Measurements from ENCODE around the gene B4GALNT3.
"Not testable (repeated sequence)": the region's sequence is repeated elsewhere in the genome, so short reads cannot be mapped to it uniquely, and the experiment has no call there.

B4GALNT3 gene

DNA sequence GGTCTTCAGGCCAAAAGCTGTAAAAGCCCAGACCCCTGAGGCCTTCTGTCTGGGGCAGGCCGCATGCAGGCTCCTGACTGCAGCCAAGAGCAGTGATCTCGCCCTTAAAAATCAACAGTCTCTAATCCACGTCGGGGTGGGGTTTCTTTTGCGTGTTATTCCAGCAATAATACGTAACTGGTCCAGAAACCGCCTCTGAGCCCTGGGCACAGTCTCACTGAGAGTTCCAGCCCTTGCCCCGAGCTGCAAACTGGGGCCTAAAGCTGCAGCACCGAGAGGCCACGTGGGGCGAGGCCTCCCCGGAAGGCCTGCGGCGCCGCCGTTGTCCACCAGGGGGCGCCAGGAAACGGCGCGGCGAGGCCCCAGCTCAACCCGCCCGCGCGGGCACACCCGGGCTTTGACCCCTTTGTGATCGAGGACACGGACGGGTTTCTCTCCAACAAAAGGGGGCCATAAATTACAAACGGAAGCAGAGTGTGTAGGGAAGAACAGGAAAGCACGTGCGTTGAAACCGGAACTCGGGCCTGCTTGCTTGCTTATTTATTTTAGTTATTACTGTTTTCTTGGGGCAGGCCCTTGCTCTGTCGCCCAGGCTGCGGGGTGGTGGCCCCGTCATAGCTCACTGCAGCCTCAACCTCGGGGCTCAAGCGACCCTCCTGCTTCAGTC is 116.3 kb downstream of the B4GALNT3 start:
- DNase-seq (ENCODE audit: low read depth): peak; percentile 65

DNA sequence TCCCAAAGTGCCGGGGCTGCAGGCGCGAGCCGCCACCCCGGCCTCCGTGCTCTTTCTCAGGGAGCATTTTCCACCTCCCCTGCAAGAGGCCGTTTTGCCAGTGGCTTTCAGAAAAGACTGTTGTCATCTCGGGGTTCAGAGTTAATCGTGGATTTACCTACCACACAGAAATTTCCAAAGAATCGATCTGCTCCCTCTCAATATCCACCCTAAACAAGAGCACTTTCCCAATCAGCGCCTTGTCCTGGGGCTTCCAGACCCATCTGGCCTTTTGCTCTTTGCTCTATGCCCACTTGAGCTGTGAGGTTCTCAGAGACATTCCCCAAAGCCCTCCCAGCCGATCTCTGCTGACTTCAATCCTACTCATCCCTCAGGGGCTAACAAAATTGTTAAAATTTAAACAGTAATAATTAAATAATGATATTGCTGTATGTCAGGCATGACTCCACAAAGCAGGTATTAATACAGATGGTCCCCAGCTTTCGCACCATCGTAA is 116.9 kb downstream of the B4GALNT3 start:
- DNase-seq (ENCODE audit: low read depth): no peak

DNA sequence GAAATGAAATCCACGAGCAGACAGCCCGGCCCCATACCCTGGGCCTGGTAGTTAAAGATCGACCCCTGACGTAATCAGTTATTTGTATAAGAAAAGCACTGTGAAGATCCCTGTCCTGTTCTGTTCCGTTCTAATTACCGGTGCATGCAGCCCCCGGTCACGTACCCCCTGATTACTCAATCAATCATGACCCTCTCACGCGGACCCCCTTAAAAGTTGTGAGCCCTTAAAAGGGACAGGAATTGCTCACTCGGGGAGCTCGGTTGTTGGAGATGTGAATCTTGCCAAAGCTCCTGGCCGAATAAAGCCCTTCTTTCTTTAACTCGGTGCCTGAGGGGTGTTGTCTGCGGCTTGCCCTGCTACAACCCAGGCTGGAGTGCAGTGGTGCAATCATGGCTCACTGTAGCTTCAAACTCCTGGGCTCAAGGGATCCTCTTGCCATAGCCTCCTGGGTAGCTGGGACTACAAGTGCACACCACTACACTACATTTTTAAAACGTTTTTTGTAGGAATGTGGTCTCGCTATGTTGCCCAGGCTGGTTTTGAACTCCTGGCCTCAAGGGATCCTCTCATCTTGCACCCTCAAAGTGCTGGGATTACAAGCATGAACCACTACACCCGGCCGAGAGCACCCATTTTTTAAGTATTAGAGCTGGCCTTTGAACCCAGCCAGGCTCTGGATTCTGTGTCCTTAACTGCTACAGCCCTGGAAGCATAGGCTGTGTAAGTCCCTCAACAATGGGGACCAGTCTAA is 118.4 kb downstream of the B4GALNT3 start:
- DNase-seq (ENCODE audit: low read depth): not testable (repeated sequence)

DNA sequence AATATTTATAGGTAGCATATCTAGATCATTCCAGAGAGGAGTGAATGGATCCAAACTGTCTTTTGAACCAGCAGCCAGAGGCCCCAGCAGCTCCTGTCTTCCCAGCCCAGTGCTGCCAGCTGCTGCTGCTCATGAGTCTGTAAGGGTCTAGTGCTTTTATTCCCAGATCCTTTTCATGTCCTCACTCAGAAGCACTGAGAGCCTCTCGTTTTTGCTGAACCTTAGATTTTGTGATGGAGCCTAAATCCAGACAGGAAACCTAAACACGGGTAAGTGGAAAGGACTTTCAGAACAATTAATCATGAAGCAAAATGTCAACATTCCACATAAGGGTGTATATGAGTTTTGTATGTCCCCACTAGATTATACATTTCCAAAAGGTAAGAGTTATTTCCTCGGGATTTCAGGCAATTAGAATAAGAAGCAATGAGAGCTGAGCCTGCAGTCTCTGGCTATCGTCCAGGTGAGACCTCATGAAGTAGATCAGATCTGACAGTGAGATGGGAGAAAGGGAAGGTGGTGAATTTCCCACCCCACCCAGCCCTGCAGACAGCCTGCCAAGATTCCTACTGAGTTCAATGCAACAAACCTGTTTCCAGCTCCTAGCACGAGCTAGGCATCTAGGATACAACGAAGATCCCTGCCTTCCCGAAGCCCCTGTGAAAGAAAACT is 119.1 kb downstream of the B4GALNT3 start:
- DNase-seq (ENCODE audit: low read depth): no peak

DNA sequence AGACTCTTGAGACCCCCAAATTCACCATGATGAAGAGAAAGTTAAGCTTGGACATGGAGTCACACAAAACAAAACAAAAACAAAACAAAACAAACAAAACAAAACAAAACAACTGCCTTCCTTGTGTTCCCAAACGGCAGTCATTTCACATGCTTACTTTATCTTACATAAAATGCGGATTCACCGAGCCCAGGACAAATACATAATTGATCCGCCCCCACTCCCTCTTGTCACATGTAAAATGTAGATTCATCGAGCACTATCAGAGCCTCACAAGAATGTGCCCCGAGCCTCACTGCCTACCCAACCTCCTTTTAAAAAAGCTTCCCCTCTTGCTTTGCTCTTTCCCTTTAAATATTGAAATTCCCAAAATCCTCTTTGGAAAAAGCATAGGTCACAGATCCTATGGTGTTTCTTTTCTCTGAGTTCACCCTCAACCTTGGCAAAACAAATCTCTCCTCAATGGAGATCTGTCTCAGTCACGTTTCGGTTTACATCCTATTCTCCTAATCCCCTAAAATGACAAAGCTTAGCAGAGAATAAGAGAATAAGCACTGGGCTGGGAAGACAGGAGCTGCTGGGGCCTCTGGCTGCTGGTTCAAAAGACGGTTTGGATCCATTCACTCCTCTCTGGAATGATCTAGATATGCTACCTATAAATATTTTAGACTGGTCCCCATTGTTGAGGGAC is 119.8 kb downstream of the B4GALNT3 start:
- DNase-seq (ENCODE audit: low read depth): no peak

DNA sequence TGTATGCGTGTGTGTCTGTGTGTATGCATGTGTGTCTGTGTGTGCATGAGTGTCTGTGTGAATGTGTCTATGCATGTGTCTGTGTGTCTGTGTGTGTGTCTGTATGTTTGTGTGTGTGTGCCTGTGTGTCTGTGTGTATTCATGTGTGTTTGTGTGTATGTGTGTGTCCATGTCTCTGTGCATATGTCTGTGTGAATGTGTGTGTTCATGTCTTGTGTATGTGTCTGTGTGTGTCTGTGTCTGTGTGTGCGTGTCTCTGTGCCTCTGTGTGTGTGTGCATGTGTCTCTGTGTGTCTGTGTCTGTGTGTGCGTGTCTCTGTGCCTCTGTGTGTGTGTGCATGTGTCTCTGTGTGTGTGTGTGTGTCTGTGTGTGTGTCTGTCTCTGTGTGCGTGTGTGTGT is 121.1 kb downstream of the B4GALNT3 start:
- DNase-seq (ENCODE audit: low read depth): no peak

DNA sequence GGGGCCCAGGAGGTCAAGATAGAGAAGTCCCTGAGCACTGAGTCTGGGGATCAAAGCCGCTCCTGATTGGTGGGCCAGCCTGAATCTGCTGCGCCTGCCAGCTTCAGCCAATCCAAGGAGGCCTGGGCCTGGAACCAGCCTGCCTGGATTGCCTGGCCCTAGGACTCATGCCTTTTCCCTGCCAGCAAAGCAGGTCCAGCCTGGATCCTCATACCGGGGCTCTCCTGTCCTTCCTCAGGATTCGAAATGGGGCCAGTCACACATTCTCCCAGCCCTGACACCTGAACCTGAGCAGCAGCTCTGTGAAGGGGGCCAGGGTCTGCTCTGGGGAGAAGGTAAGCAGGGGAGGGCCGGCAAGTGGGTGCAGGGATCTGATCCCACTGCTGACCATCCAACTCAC is 121.6 kb downstream of the B4GALNT3 start:
- DNase-seq (ENCODE audit: low read depth): no peak

DNA sequence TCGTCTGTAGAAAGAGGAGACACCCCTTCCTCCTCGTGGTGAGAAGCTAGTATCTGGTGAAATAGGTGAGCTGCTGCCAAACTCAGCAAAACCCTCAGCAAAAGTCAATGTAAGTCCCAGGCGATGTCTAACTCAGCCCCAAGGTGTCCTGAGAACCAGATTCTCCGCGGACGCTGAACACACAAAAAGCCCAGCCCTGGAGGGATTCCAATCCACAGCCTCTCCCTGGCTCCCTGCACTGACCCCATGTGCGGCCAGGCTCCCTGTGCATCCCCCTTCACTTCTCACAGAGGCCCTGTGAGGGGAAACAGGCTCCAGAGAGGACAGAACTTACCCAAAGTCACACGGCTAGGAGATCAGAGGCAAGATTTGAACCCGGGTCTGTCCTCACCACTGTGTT is 122.0 kb downstream of the B4GALNT3 start:
- DNase-seq (ENCODE audit: low read depth): no peak

DNA sequence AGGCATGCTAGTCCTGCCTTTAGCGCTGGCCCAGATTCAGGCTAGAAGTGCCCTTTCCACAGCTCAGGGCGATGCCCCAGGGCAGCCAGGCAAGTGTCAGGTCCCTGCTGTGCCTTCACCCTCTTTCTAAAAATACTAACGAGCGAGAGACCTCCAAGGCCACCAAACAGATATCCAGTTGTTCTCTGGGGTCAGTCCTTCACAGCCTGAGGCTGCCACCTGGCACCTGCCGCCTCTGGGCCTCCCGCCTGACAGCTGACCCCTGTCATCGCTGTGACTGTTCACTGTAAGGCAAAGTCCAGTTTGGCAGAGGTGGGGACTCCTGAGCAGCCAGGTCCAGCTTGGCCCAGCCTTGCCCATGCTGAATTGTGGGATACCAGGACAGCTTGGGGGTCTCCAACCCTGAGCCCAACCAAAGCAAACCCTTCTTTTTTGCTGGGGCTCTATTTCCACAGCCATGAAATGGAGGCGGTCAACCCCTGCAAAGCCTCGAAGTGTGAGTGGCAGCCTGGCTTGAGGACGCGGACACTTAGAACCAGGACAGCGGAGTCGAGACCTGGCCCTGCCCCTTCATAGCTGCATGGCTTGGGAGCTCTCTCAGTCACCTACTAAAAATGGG is 123.6 kb downstream of the B4GALNT3 start:
- no peak for DNase-seq (ENCODE audit: low read depth)

DNA sequence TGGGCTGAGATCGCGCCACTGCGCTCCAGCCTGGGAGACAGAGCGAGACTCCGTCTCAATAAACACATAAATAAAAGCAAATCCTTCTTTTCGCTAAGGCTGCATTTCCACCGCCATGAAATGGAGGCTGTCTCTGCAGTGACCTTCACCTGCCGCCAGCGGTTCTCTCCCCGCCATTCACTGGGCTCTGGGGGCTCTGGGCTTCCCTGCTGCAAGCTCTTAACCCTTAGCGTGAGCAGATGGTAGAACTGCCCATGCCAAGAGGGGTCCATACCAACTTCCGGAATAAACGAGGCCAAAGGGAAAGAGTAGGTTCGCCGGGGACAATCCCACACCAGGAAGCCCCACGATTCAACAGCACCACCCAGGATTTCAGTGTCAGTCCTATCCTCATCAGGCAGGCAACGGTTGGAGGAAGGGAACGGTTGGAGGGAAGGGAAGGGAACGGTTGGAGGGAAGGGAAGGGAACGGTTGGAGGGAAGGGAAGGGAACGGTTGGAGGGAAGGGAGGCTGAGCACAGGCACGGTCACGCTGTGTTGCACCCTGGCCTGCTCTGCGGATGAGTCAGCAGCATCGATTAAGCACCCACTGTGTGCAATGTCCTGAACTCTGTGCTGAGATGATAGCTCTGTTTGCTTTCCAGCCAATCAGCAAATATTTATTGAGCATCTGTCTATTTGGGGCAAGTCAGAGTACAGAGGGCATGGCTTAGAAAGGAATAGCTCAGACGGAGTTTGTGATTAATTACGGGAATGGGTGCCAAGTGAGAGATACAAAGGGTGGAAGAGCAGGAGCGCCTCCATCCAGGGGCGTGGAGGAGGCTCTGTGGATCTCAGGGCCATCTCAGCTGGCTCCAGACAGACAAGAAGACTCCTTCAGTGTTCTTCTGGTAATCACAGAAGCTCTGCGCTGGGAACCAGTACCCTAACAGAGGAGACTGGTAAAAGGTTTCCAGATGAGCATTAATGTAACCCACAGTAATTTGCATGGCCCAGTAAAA is 125.6 kb downstream of the B4GALNT3 start:
- no peak for DNase-seq (ENCODE audit: low read depth)

DNA sequence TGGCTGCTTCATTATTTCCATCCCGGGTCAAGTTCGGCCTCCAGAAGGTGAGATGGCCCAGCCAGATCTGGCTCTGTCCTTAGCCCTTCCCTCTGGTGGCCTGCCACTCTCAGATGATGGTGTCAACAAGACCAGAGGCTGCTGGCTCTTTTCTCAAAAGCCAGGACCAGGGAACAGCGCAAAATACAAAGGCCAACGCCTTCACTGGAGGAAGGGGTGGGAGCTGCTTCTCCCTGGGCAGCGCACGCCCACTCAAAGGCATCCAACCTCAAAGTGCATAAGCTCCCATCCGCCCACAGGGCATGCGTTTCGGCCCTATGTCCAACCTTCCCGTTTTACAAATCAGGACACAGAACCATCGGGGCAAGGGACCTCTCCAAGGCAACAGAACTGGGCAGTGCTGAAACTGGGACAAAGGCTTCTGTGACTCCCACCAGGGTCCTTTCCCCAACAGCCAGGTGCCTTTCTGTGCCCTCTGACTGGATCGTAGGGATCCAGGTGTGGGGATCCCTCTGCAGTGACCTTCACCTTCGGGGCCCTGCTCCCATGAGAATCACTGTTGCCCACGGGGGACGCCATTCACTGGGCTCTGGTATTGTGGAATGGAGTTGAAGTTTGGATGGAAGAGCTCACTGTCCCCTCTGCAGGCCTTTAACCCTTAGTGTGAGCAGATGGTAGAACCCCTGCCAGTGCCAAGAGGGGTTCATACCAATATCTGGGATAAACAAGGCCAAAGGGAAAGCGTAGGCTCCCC is 126.8 kb downstream of the B4GALNT3 start:
- no peak for DNase-seq (ENCODE audit: low read depth)

DNA sequence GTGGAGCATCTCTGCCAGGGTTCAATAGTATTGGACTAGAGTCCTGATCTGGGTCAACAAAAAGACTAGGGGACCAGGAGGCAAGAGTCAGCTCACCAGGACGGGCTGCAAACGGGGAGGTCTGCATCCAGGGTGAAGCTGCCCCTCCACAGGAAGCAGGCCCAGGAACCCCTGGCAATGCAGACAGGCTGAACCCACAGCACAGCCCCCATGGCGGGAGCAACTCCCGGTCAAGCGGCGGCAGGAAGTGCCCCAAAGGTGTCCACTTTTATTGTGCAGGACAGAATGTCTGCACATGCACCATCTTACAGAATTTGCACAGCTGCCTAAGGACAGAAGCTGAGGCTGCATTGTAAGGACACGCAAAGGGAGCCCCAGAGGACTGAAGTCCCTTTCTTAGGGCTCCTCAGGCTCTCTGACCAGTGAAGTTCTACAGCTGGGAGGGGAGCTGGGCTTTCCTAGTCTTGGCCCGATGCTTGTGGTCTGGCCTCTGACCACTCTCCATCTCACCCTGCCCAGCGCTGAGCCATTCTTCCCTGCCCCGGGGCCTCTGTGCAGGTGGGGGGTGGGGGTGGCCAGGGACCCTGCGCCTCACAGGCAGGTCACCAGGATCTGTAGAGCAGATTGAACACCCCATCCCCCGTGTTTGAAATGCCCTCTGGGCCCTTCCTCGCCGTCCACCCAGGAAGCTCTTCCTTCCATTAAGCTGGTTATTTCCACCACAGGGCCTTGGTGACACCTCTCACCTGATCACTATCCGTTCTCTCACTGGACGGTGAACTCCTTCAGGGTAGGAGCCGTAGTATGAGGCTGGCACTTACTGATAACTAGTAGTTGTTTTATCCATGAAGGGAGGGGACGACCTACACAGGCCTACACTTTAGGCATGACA is 127.6 kb downstream of the B4GALNT3 start:
- no peak for DNase-seq (ENCODE audit: low read depth)

DNA sequence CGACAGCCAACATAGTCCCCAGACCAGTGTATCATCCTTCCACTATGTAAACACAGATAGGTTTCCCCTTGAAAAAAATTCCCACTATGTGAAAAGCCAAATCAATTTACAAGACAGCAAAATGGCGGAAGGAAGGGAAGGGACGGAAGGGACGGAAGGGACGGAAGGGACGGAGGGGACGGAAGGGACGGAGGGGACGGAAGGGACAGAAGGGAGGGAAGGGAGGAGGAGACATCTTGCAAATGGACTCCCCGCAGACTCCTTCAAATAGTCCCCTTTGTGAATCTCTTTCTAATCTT is 128.2 kb downstream of the B4GALNT3 start:
- no peak for DNase-seq (ENCODE audit: low read depth)

DNA sequence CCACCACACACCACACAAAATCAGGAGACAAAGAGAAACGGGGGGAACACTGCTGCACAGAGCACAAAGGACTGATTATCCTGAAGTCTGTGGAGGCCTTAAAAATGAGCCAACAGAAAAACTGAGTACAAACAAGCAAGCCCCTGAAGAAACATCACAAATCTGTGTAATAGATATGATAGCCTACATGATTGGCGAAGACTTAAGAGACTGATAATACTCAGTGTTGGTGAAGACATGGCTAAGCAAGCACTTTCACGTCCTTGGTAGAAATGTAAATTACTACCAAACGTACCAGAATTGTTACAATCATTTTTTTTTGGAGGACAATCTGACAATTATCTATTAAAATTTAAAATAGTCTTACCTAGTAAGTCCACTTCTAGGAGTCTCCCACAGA is 128.9 kb downstream of the B4GALNT3 start:
- DNase-seq (ENCODE audit: low read depth): no peak

DNA sequence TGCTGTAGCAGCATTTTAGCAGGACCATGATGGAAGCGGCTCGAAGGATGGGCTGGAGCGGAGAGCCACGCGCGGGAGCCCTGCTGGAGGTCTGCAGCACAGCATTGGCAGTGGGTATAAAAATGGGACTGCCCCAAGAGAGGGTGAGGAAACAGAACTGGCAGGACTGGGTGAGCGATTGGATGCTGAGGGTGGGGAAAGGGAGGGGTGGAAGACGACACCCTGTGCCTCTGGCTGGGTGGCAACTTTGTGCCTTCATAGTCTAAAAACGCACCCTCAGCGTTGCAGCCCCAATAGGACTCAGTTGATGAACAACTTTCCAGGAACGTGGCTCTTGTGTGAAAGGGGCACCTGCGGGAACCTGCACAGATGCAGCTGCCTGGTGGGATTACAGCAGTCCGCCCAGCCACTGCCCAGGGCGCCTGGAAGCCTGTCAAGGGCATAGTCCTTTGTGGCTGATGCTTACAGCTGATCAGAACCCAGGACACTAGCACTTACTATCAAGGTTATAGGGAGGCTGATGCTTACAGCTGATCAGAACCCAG is 130.5 kb downstream of the B4GALNT3 start:
- no peak for DNase-seq (ENCODE audit: low read depth)

DNA sequence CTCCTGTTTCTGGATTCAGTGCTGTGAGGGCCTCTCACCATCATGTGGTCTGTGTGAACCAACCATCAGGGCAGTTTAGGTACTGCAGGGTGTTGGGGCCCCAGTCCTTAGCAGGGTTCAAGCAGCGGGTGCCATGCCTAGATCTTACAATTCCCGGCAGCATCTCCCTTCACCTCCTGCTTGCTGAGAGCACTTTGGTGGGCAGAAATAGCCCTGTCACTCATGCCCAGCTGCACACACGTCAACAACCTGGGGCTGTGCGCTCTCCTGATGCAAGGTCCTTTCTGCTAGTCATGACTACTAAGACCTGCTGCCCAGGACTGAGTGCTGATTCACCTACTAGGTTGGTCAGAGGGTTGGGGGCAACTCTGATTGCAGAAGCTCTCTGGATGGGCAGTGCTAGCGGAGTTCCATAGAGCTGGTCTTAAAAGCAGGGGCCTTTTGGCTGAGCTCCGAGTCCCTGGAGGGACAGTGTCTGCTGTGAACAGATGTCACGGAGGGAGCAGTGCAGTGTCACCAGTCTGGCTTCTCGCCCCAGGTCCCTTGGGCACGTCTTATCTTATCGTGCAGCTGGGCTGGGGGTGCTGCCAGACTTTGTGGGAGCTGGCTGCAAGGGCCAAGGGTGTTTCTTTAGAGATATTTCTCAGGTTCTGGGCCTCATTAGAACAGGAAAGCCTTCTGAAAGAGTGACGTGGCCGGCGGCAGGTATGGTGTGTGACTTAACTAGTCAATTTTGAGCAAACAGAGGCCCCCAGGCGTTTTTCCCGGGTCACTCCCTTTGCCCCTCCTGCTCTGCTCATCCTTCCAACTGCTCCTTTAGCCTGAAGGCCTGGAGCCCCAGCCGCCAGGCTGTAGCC is 131.7 kb downstream of the B4GALNT3 start:
- no peak for DNase-seq (ENCODE audit: low read depth)

DNA sequence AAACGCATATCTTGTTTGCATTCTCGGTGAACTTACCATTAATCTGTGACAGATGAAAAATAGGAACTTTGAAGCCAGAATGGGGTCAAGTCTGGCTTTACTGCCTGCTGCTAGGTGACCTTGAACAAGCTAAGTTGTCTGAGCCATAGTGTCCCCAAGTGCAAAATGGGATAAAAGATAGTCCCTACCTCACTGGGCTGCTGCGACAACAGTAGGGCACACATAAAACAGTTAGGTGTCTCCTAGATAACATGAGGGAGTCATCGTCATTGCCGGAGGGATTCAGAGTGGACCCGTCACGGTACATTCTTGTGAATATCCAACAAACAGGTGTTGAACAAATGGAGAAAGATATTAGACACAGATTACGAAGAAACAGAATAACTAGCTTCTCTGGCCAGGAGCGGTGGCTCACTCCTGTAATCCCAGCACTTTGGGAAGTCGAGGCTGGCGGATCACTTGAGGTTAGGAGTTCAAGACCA is 132.3 kb downstream of the B4GALNT3 start:
- DNase-seq (ENCODE audit: low read depth): no peak
